AG04450 (cell line): Measurements from ENCODE around the gene PRR5L. TPM values are rescaled to one million over a fixed set of nuclear protein-coding genes. Genes with fewer than 3 reads are reported as not detected.

Experiments
- CTCF ChIA-PET: fragments of 300-600, 350-600 bp; formaldehyde crosslinking; extraction: SDS; loops from one replicate; lab custom pipeline; 2022; ENCODE audit warnings: antibody characterized with exemption, inconsistent platforms; lab: Charles Lee
- POLR2A ChIA-PET: fragments of 350-600 bp; formaldehyde crosslinking; extraction: SDS; loops from one replicate; lab custom pipeline; 2021; ENCODE audit warnings: antibody characterized with exemption, inconsistent platforms; lab: Yijun Ruan, JAX
- DNase-seq: peaks from one replicate; pipeline ENCODE4 v3.0.0-alpha.2; 2011; ENCODE audit warnings: low read depth, low spot score
- H3K27ac ChIP-seq: one replicate; pipeline ENCODE4 v1.5.1; 2012; ENCODE audit warnings: low read depth, low read length, control low read depth
- H3K27me3 ChIP-seq: one replicate; pipeline ENCODE4 v1.6.0; 2012; ENCODE audit warnings: low read length; ENCODE audit not compliant: control insufficient read depth, insufficient read depth
- H3K4me3 ChIP-seq: 2 replicates; pipeline ENCODE4 v1.5.1; 2011; ENCODE audit warnings: mild to moderate bottlenecking, low read depth, low read length, control low read depth
- H3K9me3 ChIP-seq: 2 replicates; pipeline ENCODE4 v1.5.1; 2012; ENCODE audit warnings: low read length; ENCODE audit not compliant: control insufficient read depth, insufficient read depth
- polyA plus RNA-seq: library from polyadenylated mRNA; depleted of rRNA; stranded (reverse); fragments of >200 nt; gene quantifications from 2 replicates; pipeline ENCODE4 v1.2.3, GENCODE V29; 2011
- TF ChIP-seq, protein P1 (sequence below): IDR thresholded peaks from 2 replicates; pipeline ENCODE4 v1.5.1; 2011; ENCODE audit warnings: low read depth, low read length, control low read depth, inconsistent platforms

PRR5L gene
- polyA plus RNA-seq, 1 experiment, result 3.4 TPM

GRCh38 chr11:36409152-36409816 lies 113.2 kb downstream of the PRR5L start:
- ChIA-PET CTCF (no interaction called here), POLR2A (no interaction called here)
- Histone ChIP-seq H3K27ac (no peak overlapping the region), H3K9me3 (no peaks in the 10 kb centered on the region), H3K4me3 (no peak overlapping the region), H3K27me3 (no peaks in the 10 kb centered on the region)
- TF ChIP-seq, protein P1, sequence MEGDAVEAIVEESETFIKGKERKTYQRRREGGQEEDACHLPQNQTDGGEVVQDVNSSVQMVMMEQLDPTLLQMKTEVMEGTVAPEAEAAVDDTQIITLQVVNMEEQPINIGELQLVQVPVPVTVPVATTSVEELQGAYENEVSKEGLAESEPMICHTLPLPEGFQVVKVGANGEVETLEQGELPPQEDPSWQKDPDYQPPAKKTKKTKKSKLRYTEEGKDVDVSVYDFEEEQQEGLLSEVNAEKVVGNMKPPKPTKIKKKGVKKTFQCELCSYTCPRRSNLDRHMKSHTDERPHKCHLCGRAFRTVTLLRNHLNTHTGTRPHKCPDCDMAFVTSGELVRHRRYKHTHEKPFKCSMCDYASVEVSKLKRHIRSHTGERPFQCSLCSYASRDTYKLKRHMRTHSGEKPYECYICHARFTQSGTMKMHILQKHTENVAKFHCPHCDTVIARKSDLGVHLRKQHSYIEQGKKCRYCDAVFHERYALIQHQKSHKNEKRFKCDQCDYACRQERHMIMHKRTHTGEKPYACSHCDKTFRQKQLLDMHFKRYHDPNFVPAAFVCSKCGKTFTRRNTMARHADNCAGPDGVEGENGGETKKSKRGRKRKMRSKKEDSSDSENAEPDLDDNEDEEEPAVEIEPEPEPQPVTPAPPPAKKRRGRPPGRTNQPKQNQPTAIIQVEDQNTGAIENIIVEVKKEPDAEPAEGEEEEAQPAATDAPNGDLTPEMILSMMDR, result no peak
- DNase-seq, result no peak

- Histone ChIP-seq H3K4me3 (no peak overlapping the region), H3K27ac (no peak overlapping the region), H3K27me3 (no peaks in the 10 kb centered on the region), H3K9me3 (no peaks in the 10 kb centered on the region)
- TF ChIP-seq, protein P1, result no peak
- no peak for DNase-seq
- ChIA-PET POLR2A (no interaction called here), CTCF (interaction anchor here (0.7 to 1.2 kb wide), 2 partner anchors 68 to 82 kb away, joined by 3 read pairs; no protein-coding TSS in a partner anchor)
Observed at GRCh38 chr11:36411202-36411640, 115.1 kb downstream of the PRR5L start.

- H3K9me3 ChIP-seq, result no peaks in the 10 kb centered on the region
- TF ChIP-seq, protein P1, result no peak
- POLR2A ChIA-PET, result interaction anchor here (1.1 kb wide), 1 partner anchor 116 kb away, joined by 4 read pairs; no protein-coding TSS in a partner anchor
- CTCF ChIA-PET, result interaction anchor here (1.3 kb wide), 2 partner anchors 65 to 120 kb away, joined by 3 read pairs; no protein-coding TSS in a partner anchor
- peak overlapping the region; percentile 77 for H3K27ac ChIP-seq
- H3K27me3 ChIP-seq, result no peaks in the 10 kb centered on the region
- H3K4me3 ChIP-seq, result no peak overlapping the region
- DNase-seq, result peak; percentile 50
Observed at GRCh38 chr11:36412781-36413383, 116.8 kb downstream of the PRR5L start.

GRCh38 chr11:36417154-36417553 lies 121.1 kb downstream of the PRR5L start:
- Histone ChIP-seq H3K9me3 (no peaks in the 10 kb centered on the region), H3K4me3 (no peak overlapping the region), H3K27ac (no peak overlapping the region), H3K27me3 (no peaks in the 10 kb centered on the region)
- TF ChIP-seq, protein P1, result no peak
- CTCF ChIA-PET, result no interaction called here
- no peak for DNase-seq
- POLR2A ChIA-PET, result no interaction called here
